Stimulated activated CD8-positive, alpha-beta memory T cell treated with anti-CD3 and anti-CD28 coated beads, Interleukin-12 subunit alpha, Interleukin-12 subunit beta, amount 100 ng/mL, for 24 hours (primary cell): ENCODE results near the gene ADAT2.
A peak's percentile ranks its signal among the peaks of the same experiment; 100 is the strongest.

Experiments
- DNase-seq: peaks from one replicate; pipeline ENCODE4 v3.0.0-alpha.2; 2020; ENCODE audit errors: extremely low read depth

The ADAT2 gene

GRCh38 chr6:143441680-143442545 is 8.6 kb downstream of the ADAT2 start:
- no peak for DNase-seq

GRCh38 chr6:143441010-143441409 is 9.5 kb downstream of the ADAT2 start:
- DNase-seq = no peak

GRCh38 chr6:143432588-143432987 is 17.9 kb downstream of the ADAT2 start:
- no peak for DNase-seq

GRCh38 chr6:143431226-143431625 is 19.3 kb downstream of the ADAT2 start:
- DNase-seq = no peak

- DNase-seq = no peak
Observed at GRCh38 chr6:143429970-143430369, 20.5 kb downstream of the ADAT2 start.

GRCh38 chr6:143427109-143427817 is 23.2 kb downstream of the ADAT2 start:
- peak; percentile 33 for DNase-seq

GRCh38 chr6:143426026-143426425 is 24.5 kb downstream of the ADAT2 start:
- no peak for DNase-seq

GRCh38 chr6:143419526-143419925 is 31.0 kb downstream of the ADAT2 start:
- DNase-seq = no peak

- DNase-seq = no peak
Observed at GRCh38 chr6:143414769-143415168, 35.7 kb downstream of the ADAT2 start.

- no peak for DNase-seq
Observed at GRCh38 chr6:143410859-143411270, 39.6 kb downstream of the ADAT2 start.

- no peak for DNase-seq
Observed at GRCh38 chr6:143408787-143409162, 41.7 kb downstream of the ADAT2 start.

- DNase-seq = no peak
Observed at GRCh38 chr6:143408151-143408786, 42.2 kb downstream of the ADAT2 start.

- DNase-seq = no peak
Observed at GRCh38 chr6:143406673-143407072, 43.8 kb downstream of the ADAT2 start.

GRCh38 chr6:143405373-143406154 is 44.9 kb downstream of the ADAT2 start:
- DNase-seq = no peak

GRCh38 chr6:143402721-143403336 is 47.7 kb downstream of the ADAT2 start:
- DNase-seq = no peak

- DNase-seq = no peak
Observed at GRCh38 chr6:143401636-143402370, 48.7 kb downstream of the ADAT2 start.

GRCh38 chr6:143401068-143401446 is 49.4 kb downstream of the ADAT2 start:
- no peak for DNase-seq

GRCh38 chr6:143400258-143401067 is 50.0 kb downstream of the ADAT2 start:
- no peak for DNase-seq

- no peak for DNase-seq
Observed at GRCh38 chr6:143399775-143400174, 50.7 kb downstream of the ADAT2 start.

- DNase-seq = no peak
Observed at GRCh38 chr6:143399176-143399575, 51.3 kb downstream of the ADAT2 start.
